Measurements from ENCODE around the gene PWWP2B. TPM values are rescaled to one million over a fixed set of nuclear protein-coding genes. Genes with fewer than 3 reads are reported as not detected.

PWWP2B gene
- total and polyA plus RNA-seq, 2 of the 13 experiments (the other 11 are each of a cell fraction or from before 2014, with no cell fraction given), result 2.3 to 4.7 TPM

- no peak for TF ChIP-seq AHDC1 (CRISPR knock-in tag; IDR thresholded peaks at IDR 0.05; ENCODE audit: borderline replicate concordance)
- no peak for TF ChIP-seq ZNF205 (CRISPR knock-in tag; IDR thresholded peaks at IDR 0.05)
- TF ChIP-seq HNRNPLL (IDR thresholded peaks at IDR 0.05; ENCODE audit: low read depth, low read length, poor library complexity, severe bottlenecking), result no peak
- no peak for TF ChIP-seq FOXK1 (CRISPR knock-in tag; IDR thresholded peaks at IDR 0.05; ENCODE audit: borderline replicate concordance, low read depth)
These were observed 5.4 kb upstream of the PWWP2B start (continued) for GRCh38 chr10:132391676-132392020.

- H3K79me2 ChIP-seq (ENCODE audit: insufficient read depth, low read length), result no peaks in the 10 kb centered on the region
- H4K20me1 ChIP-seq (ENCODE audit: insufficient read depth, low read length), result no peaks in the 10 kb centered on the region
- no peak for DNase-seq (ENCODE audit: low spot score)
- no peak overlapping the region for H3K4me2 ChIP-seq (ENCODE audit: low read depth, low read length)
- 71% methylated on average over 2 of the region's 2 CpGs for WGBS (ENCODE audit: low lambda C conversion rate)
- H3K27me3 ChIP-seq (ENCODE audit: control insufficient read depth in 1 of 2, insufficient read depth in 2 of 2, low read length in 2 of 2), result peaks cover 8 to 31% of the 10 kb centered on the region in 2 experiments; a peak in 3 of 5 replicates
- no TSS peak for BruUV-seq (replicated peaks)
- no peak for ATAC-seq
- peaks cover 60% of the 10 kb centered on the region for H3K4me1 ChIP-seq (ENCODE audit: insufficient read depth, low read length)
- POLR2A ChIA-PET, result no interaction called here
- no peaks in the 10 kb centered on the region for H3K9me3 ChIP-seq (ENCODE audit: low read length)
- no peak overlapping the region for H3K4me3 ChIP-seq (replicated peaks in 1 of 3; ENCODE audit: insufficient read depth in 1 of 3, low read depth in 2 of 3, low read length in 3 of 3)
- intact Hi-C loops (cut with micrococcal nuclease; ENCODE audit: unreplicated experiment), result no loop called here
- no peak overlapping the region for H3K9ac ChIP-seq (ENCODE audit: insufficient read depth, low read depth, low read length)
- no peak overlapping the region for H2AFZ ChIP-seq (ENCODE audit: low read length)
- in situ Hi-C loops (cut with HindIII; ENCODE audit: extremely low pct_ligation_motif_present, low pct_unique_long_range_greater_than_20kb), result no loop called here
- no peak for FAIRE-seq
- no peaks in the 10 kb centered on the region for H3K36me3 ChIP-seq (replicated peaks in 1 of 2; ENCODE audit: control insufficient read depth in 1 of 2, insufficient read depth in 2 of 2, low read length in 2 of 2)
- no peak overlapping the region for H3K27ac ChIP-seq (ENCODE audit: extremely low read length, insufficient read depth, low read length)
- CTCF ChIA-PET (ENCODE audit: low intra/inter-chr PET ratio, low total read pairs), result no interaction called here
- TF ChIP-seq SIN3A (IDR thresholded peaks at IDR 0.05; ENCODE audit: borderline replicate concordance, low read depth, low read length), result no peak
- TF ChIP-seq ZC3H4 (CRISPR knock-in tag; IDR thresholded peaks at IDR 0.05; ENCODE audit: borderline replicate concordance), result no peak
- TF ChIP-seq SP1 (IDR thresholded peaks at IDR 0.05), result 0 out of 2 replicates have a peak, but pooled peaks have one; percentile 4
- TF ChIP-seq SP1 (CRISPR knock-in tag; IDR thresholded peaks at IDR 0.05), result no peak
- TF ChIP-seq RAD51 (IDR thresholded peaks at IDR 0.05; ENCODE audit: borderline replicate concordance), result 0 out of 2 replicates have a peak, but pooled peaks have one; percentile 14
- no peak for TF ChIP-seq ZNF740 (CRISPR knock-in tag; IDR thresholded peaks at IDR 0.05)
- TF ChIP-seq RXRB (CRISPR knock-in tag; IDR thresholded peaks at IDR 0.05; ENCODE audit: borderline replicate concordance), result no peak
- no peak for TF ChIP-seq GATA4 (IDR thresholded peaks at IDR 0.05; ENCODE audit: borderline replicate concordance, low read depth)
- TF ChIP-seq RNF219 (CRISPR knock-in tag; IDR thresholded peaks at IDR 0.05), result no peak
- TF ChIP-seq GPN1 (CRISPR knock-in tag; IDR thresholded peaks at IDR 0.05; ENCODE audit: borderline replicate concordance), result no peak
- peak; percentile 73 for TF ChIP-seq PHB2 (IDR thresholded peaks at IDR 0.05; ENCODE audit: partially characterized antibody)
- 0 out of 2 replicates have a peak, but pooled peaks have one; percentile 28 for TF ChIP-seq FOXP1 (IDR thresholded peaks at IDR 0.05)
- no peak for TF ChIP-seq FOXP1 (CRISPR knock-in tag; IDR thresholded peaks at IDR 0.05)
These were observed 4.7 kb upstream of the PWWP2B start for GRCh38 chr10:132392184-132392800.
